ENCODE data around the gene ADORA2A. TPM values are rescaled to one million over a fixed set of nuclear protein-coding genes. Genes with fewer than 3 reads are reported as not detected.

Gene ADORA2A
- total RNA-seq (ENCODE audit: low replicate concordance): 7.2 and 19.2 TPM in 2 replicates
- long read RNA-seq, partial matches to known transcripts: 1 of 7 reads
- long read RNA-seq, other reads (novel, unspliced or antisense): 5 of 7 reads

DNA sequence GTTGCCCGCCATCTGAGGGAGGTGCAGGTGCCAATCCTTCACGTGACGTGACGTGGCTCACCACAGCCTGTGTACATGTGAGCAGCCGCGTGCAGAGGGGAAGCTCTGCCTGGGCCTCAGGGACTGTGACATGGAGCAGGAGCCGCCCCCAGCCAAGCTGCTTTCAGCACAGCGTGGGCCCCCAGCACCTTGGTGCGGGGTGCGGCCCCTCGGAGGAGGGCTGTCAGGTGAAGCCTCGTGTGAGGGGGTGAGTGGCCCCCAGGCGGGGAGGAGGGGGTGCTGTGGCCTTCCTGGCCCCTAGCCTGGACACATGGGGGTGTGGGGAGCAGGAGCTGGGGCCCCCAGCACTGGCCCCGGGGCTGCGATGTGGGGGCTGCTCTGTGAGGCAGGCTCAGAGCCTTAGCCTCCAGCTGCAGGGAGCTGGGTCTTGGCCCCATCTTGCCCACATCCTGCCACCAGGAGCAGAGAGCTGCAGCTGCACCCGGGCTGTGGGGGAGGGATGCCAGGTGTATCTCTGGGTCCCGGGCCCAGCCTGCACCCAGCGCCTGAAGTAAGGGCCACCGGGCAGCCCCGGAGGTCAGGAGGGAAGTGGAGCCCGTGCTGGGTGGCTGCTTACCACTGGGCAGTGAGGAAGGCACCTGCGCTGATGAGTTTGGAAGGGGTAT is at the start of gene ADORA2A:
Gene ADORA2A (plus strand): TSS at position 100 of the 665 bp plus-strand sequence. CDS start 5,806 bp downstream, outside the sequence.
- H3K27ac Mint-ChIP-seq: peak within 1 kb of the TSS; percentile 79
- TF ChIP-seq, protein P1, sequence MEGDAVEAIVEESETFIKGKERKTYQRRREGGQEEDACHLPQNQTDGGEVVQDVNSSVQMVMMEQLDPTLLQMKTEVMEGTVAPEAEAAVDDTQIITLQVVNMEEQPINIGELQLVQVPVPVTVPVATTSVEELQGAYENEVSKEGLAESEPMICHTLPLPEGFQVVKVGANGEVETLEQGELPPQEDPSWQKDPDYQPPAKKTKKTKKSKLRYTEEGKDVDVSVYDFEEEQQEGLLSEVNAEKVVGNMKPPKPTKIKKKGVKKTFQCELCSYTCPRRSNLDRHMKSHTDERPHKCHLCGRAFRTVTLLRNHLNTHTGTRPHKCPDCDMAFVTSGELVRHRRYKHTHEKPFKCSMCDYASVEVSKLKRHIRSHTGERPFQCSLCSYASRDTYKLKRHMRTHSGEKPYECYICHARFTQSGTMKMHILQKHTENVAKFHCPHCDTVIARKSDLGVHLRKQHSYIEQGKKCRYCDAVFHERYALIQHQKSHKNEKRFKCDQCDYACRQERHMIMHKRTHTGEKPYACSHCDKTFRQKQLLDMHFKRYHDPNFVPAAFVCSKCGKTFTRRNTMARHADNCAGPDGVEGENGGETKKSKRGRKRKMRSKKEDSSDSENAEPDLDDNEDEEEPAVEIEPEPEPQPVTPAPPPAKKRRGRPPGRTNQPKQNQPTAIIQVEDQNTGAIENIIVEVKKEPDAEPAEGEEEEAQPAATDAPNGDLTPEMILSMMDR (conservative IDR thresholded peaks at IDR 0.05): no peak
- H3K27me3 Mint-ChIP-seq: peaks cover 27% of the 10 kb centered on the region
- H3K36me3 Mint-ChIP-seq: no peaks in the 10 kb centered on the region
- no peak for DNase-seq (ENCODE audit: extremely low spot score, unreplicated experiment)
- no peaks in the 10 kb centered on the region for H3K9me3 Mint-ChIP-seq
- H3K4me3 Mint-ChIP-seq: peak within 1 kb of the TSS; percentile 41
- peaks cover 25% of the 10 kb centered on the region for H3K4me1 Mint-ChIP-seq (ENCODE audit: unreplicated experiment)

DNA sequence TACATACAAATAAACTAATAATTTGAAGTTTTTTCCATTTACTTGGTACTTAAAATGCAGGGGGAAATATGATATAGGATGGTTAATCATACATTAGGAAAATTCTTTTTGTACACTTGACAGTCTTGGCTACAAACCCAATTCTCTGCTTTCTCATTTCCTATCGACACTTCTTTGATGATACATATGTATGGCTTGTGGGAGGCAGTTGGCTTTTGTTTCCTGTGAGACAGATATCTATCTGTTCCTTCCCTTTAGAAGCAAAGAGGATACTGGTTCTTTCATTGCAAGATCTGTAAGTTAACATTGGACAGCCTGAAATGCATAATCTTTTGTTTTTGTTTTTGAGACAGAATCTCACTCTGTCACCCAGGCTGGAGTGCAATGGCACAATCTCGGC is 47.9 kb upstream of the ADORA2A start:
- Mint-ChIP-seq H3K4me3 (peak overlapping the region; percentile 22), H3K27me3 (no peaks in the 10 kb centered on the region), H3K9me3 (no peaks in the 10 kb centered on the region), H3K4me1 (ENCODE audit: unreplicated experiment) (peaks cover 10% of the 10 kb centered on the region), H3K27ac (peak overlapping the region; percentile 56), H3K36me3 (peaks cover 41% of the 10 kb centered on the region)
- no peak for DNase-seq (ENCODE audit: extremely low spot score, unreplicated experiment)
- TF ChIP-seq, protein P1 (conservative IDR thresholded peaks at IDR 0.05): no peak

GRCh38 chr22:24380220-24380904 is 47.0 kb upstream of the ADORA2A start:
- TF ChIP-seq, protein P1 (conservative IDR thresholded peaks at IDR 0.05): no peak
- H3K4me1 Mint-ChIP-seq (ENCODE audit: unreplicated experiment): peaks cover 10% of the 10 kb centered on the region
- H3K27ac Mint-ChIP-seq: peak overlapping the region; percentile 56
- H3K4me3 Mint-ChIP-seq: peak overlapping the region; percentile 44
- H3K36me3 Mint-ChIP-seq: peaks cover 36% of the 10 kb centered on the region
- H3K9me3 Mint-ChIP-seq: no peaks in the 10 kb centered on the region
- DNase-seq (ENCODE audit: extremely low spot score, unreplicated experiment): no peak
- H3K27me3 Mint-ChIP-seq: no peaks in the 10 kb centered on the region

- H3K27me3 Mint-ChIP-seq: no peaks in the 10 kb centered on the region
Observed at GRCh38 chr22:24380905-24381230, 46.5 kb upstream of the ADORA2A start.

DNA sequence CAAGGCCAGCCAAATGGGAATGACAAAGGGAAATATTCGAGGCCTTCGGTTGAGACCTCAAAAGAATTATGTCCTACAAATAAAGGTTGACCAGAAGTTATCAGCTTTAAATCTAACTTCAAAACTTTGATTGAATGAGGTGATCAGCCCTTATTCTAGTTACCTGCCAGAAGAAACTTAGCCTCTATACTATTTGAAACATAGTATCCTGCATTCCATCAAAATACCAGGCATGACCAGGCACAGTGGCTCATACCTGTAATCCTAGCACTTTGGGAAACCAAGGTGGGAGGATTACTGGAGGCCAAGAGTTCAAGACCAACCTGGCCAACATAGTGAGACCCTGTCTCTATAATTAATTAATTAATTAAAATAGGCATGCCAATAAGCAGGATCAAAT is 44.3 kb upstream of the ADORA2A start:
- TF ChIP-seq, protein P1 (conservative IDR thresholded peaks at IDR 0.05): no peak
- H3K4me1 Mint-ChIP-seq (ENCODE audit: unreplicated experiment): peaks cover 10% of the 10 kb centered on the region
- H3K27ac Mint-ChIP-seq: no peak overlapping the region
- no peak for DNase-seq (ENCODE audit: extremely low spot score, unreplicated experiment)
- peaks cover 25% of the 10 kb centered on the region for H3K36me3 Mint-ChIP-seq
- H3K9me3 Mint-ChIP-seq: no peaks in the 10 kb centered on the region
- no peak overlapping the region for H3K4me3 Mint-ChIP-seq
- H3K27me3 Mint-ChIP-seq: no peaks in the 10 kb centered on the region

More at GRCh38 chr22:24380905-24381230, 46.5 kb upstream of the ADORA2A start:
- Mint-ChIP-seq H3K4me1 (ENCODE audit: unreplicated experiment) (peaks cover 10% of the 10 kb centered on the region), H3K36me3 (peaks cover 38% of the 10 kb centered on the region), H3K4me3 (no peak overlapping the region), H3K27ac (no peak overlapping the region), H3K9me3 (no peaks in the 10 kb centered on the region)
- TF ChIP-seq, protein P1 (conservative IDR thresholded peaks at IDR 0.05): no peak
- DNase-seq (ENCODE audit: extremely low spot score, unreplicated experiment): no peak

Data from type B pancreatic cell (in vitro differentiated cells).